Limb (tissue), 2 donors: Measurements from ENCODE around the gene KLK1.

ENCODE experiments used
- DNase-seq, 2 donors: peaks; one replicate each; pipeline ENCODE4 v3.0.0-alpha.2; 2016; ENCODE audit errors: extremely low spot score in 2 of 2

KLK1 gene

DNA sequence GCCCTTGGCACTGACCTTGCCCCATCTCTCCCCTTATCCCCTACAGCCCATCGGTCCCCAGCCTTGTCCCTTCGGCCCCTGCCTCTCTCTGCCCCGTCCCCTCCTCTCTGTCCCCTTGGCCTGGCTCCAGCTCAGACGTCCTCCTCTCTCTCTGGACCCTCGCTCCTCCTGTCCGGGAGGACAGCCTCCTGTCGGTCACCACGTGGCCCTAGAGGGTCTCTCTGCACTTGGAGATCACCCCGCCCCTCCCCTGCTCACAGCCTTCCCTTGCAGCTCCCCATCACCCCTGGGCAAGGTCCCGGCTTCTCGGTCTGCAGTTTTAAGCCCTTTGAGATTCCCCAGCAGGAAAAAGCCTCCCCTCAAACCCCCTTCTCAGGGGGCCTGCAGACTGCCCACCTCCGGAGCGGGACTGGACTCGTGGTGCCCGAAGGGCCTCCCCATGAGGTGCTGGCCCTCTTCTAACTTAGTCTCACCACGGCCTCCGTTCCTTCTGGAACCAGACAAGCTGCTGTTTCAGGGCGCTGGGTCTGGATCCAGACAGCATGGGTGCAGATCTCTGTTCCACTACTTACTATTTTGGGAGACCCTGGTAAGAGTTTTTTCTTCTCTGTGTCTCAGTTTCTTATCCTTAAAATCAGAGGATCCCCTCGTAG is 13.1 kb upstream of the KLK1 start:
- DNase-seq: no peak

DNA sequence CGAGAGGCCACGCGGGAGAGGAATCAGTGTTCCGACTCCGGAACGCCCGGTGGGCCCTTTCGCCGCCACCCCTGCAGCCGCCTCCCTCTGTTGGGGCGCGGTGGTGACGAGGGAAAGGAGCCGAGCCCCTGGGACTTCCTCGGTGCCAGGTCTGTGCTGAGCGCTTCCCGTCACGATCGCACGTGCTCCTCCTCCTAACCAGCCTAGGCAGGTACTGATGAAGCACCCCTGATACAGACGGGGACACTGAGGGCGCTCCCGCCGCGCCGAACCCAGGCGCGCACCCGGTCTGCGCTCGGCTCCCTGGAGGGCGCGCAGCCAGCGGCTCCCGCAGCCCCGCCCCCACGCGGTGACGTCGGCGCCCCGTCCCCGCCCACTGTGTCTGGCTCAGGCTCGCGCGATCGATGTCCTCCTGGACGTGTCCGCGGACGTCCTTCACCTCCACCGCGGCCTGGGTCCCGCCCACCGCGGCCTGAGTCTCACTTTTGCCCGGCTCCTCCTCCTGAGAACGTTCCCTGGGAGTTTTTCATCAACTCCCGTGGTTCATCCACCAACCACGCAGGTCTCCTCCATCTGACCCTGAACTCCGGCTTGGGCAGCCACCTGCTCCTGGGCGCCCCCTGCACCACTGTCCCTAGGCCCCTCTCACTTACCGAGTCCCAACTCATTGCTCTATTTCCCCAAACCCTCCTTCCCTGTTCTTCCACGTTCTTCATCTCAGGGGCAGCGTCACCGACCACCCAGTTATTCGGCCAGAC is 12.4 kb upstream of the KLK1 start:
- DNase-seq: peak; percentile 50 to 83

DNA sequence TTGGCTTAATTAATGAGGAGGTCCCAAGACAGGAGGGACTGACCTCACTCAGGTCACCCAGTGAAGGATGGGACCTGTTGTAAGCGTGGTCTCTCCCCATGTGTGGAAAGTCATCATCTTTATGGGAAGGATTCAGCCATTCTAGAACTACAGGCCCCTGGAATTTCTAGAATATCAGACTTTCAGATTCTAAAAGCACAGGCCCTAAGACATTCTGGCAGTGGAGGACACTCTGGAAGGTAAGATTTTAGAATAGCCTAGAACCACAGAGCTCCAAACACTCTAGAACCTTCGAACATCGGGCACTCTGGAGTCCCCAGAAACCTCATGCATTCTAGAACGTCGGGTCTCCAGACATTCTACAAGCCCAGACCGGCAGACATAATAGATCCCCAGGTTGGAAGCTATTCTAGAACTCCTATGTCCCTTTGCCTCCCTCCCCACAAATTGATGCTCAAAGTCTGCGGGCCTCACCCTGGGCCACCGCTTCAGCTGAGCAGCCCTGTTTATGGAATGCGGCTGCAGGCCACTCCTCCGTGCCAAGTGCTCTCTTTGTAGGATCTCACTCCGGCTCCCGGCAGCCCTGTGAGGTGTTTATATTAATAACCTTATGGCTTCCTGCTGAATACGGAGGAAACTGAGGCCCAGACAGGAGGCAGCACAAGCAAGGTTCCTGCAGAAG is 11.7 kb upstream of the KLK1 start:
- DNase-seq: no peak

DNA sequence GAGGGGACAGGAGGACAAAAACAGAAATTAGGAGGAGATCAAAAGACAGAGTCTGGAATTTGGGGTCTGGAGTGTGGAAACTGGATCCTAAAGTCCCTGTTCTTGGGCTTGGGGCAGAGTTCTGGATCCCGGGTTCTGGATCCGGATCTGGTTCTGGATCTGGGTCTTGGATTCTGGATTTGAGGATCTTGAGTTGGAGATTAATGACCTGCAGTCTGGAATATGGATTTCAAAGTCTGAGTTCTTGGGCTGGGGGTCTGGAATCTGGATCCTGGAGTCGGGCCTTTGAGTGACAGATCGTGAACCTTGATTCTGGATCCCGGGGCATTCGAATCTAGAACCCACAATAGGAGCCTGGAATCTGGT is 10.2 kb upstream of the KLK1 start:
- no peak for DNase-seq

DNA sequence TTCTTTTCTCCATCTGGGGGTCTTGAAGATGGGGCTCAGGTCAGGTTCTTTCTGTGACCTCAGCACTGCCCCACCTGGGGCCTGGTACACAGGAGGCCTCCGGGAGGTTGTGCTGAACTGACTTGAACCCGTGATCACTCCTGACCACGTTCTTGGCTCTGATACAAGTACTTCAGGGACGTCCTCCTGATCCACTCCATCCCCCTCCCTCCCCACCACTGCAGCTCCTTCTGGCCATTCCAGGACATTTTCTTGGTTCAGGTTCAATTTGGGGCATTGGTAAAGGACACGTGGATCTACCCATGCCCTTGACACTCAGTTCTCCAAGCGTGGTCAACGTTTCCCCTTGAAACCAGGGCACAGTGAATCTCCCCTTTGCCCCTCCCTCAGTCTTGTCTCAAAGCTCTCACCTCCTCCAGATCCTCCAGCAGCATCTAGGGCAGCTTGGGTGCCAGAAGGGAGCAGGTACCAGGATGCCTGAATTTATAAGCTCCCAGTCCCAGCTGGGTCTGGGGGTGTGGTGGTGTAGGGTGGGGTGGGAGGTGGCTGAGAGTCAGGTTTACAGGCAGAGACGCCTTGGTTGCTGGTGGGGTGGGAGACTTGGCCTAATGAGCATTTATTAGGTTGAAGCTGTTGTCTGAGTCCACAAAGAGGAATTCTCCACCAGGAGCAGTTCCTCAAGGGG is 9.7 kb upstream of the KLK1 start, which contains the start of gene KLK15:
Gene KLK15 (minus strand): TSS at position 458 of the 685 bp plus-strand sequence. CDS start 2,082 bp downstream, outside the sequence.
- no peak for DNase-seq

DNA sequence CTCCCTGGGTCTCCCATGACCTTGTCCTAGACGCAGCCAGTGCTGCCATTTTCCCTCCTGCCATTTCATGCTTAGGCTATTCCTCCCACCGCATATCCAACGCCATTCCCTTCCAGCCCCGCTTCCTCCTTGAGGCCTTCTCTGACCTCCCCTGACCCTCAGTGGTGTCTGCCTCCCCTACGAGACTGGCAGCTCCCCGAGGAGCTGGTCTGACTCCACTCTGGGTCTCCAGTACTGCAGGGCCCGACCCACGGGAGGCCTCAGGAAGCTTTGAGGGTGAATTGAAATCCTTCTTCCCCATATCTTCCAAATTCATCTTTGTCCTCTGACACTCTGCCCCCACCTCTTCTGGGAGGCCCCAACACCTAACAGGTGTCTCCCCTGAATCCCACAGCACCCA is 9.1 kb upstream of the KLK1 start:
- no peak for DNase-seq

DNA sequence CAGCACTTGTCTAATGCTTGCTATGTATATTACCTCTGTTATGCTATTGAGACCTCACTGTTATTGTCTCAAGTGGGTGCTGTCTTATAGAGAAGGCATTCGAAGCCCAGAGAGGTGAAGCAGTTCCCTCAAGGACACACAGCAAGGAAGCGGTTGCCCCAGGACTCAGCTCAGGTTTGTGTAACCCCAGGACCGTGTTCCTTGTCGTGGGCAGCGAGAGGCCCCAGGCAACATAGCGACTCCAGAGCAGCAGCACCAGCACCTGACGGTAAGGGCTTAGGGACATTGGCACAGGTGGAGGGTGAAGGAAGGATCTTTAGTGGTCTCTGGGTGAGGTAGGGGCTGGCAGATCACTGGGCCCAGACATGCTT is 7.4 kb upstream of the KLK1 start:
- DNase-seq: no peak

DNA sequence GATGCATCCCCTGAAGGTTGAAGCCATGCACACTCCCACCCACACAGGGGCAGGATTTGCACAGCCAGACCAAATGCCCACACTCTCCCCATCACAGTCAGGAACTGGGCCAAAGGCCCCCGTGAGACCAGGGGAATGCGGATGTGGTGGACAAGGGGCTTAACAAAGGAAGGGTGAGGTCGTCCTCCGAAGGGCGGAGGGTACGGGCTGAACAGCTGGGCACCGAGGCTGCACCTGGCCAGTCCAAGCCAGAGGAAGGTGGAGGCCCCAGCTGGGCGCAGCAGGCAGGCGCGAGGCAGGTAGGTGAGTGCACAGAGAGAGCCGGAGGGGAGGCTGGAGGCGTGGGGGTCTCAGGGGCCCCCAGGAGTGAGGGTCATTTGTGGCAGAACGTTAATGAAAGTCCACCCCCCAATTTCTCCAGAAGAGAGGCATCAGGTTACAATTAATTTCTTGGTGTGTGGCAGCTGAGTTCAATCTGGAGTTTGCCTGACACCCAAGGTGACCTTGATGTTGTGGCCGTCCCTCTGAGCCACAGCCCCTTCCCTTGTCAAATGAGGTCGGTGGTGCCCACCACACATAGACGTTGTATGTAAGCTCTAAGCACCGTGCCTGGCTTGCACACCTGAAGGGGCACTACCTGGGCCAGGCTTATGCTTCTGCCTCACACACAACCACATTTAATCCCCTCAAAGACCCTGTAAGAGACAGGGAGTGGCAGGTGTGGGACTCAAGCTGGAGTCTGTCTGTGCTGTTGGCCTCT is 6.9 kb upstream of the KLK1 start:
- DNase-seq: no peak

DNA sequence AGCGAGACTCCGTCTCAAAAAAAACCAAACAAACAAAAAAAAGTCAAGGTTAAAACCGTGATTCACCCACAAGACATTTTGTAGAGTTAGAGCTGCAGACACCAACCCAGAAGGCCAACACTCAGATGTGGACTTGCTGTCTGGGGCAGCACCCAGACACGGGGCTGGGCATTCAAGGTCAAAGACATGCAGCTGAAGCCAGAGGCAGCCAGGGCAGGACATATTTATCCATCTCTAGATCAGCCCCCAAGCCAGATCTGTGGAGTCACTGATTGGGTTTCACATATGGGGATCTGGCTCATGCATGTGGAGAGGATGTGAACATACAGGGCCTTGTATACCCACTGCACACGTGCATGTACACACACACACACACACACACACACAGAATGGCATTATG is 6.2 kb upstream of the KLK1 start:
- DNase-seq: no peak

DNA sequence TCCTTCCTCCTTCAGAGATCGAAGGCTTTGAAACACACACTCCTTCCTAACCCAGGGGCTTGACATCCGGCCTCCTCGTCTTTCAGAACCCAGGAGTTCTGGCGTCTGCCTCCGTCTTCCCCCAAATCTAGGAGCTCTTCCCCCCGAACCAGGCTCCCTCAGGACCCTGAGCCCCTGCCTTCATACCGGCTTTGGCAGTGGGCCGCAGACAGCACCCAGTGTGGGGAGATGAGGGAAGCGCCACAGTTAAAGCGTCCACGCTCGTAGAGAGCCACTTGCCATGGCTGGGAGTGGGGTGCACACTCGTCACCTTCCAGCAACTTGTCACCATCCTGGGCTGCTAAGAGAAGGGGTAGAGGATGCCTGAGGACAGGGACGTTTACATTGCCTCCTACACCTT is 3.9 kb upstream of the KLK1 start:
- DNase-seq: no peak

DNA sequence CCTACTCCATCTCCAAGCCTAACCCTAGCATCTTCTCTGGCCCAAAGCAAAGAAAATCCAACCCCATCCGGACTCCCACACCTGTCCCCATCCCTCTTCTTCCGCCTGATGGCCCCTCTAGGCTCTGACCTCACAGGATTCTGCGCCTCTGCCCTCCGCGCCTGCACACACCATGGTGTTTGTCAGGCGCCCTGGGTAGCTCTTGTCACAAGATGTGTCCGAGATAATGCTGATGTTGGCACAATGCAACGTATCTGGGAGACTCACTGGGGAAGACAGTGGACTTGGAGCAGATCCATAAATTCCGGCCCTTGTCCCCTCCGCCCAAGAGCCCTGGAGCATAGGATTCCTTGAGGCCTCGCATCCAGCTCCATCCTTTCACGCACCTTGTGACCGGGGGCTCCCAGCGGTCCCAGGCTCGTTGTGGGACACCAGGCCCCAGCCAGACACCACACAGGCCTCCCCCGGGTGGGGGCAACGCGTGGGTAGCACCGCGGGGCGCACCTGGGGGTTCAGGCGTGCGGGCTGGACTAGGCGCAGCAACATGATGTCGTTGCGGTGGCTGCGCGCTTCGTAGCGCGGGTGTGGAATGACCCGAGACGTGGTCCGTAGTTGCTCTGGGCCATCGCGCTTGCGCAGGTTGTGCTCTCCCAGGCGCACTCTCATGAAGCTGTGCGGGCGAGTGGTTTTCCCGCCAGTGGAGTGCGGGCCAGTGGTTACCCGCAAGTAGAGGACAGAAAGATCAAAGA is 3.1 kb upstream of the KLK1 start:
- DNase-seq: no peak

DNA sequence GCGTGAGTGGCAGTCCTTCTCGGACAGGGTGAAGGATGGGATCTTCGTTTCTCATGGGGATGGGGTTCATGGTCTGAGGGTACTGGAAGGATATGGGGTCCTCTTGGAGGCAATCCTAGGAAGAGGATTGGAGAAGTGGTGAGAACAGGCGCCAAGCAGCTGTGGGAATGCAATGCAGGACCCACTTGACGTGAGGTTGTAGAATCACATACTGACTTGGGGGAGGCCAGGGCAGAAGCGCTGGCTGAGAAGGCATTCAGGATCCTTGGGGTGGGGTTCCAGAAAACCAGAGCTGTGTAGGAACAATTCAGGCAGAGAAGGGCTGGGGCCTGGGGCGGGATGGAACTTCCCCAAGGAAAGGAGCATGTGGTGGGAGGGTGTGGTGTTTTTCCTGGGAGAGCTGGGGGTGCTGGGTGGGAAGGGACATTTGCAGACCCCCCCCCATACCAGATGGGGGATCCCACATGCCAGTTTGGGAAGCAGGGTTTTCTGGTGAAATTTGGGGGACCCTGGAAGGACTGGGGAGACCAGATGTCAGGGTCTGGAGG is 852 bp downstream of the KLK1 start:
- DNase-seq: no peak

DNA sequence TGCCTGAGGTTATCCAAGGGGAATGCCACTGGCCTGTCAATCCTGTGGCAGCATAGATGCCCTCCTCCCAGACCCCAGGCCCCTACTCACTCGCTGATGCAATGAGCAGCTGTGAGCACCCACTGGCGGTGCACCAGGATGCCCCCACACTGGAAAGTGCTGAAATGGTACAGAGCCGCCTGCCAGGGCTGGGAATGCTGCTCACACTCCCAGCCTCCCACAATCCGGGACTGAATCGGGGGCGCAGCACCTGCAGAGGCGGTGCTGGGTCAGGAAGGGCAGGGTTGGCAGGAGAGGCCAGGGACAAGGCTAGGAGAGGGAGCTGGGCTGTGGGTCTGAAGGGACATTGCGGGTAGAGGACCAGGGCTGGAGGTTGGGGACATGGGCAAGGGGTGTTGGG is 2.0 kb downstream of the KLK1 start:
- no peak for DNase-seq

DNA sequence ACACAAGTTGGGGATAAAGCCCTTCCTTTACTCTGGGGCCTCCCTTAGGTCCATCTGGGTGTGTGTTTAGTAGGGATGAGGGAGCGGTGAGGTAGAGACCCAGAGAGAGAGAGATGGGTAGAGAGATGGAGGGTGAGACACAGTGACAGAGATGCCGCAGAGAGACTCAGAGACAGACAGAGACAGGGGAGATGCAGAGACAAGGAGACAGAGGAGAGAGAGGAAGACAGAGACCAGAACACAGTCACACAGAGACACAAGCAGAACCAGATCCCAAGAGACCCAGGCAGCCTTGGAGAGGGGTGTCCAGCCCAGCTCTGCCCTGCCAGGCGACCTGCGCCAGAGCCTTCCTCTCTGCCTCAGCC is 2.4 kb downstream of the KLK1 start:
- DNase-seq: no peak

DNA sequence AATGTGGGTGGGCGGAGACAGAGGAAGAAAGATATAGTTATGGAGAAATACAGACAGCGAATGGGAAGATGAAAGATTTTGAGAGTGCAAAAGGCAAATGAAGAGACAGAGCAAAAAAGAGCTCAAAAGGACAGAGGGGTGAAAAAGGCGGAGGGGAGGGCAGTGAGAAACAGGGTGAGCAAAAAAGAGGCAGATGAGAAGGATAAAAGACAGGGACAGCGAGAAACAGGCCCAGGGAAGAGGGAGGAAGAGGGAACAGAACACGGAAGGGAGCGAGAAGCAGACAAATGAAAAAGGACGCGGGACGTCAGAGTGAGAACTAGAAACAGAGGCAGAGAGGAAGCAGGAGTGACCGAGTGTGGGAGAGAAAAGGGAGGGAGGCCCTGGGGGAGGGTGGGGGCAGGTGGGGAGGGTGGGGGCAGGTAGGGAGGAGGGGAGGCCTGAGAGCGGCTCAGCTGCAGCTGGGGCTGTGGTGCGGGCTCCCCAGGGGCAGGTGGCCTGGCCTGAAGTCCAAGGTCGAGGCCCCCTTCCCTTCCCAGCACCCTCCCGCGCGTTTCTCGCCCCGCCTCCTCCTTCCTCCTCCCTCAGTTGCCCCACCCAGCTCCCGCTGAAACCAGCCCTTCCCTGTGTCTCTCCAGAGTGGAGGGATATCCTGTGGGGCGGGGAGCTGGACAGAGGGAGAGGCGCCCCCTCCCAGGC is 2.9 kb downstream of the KLK1 start:
- DNase-seq: no peak

DNA sequence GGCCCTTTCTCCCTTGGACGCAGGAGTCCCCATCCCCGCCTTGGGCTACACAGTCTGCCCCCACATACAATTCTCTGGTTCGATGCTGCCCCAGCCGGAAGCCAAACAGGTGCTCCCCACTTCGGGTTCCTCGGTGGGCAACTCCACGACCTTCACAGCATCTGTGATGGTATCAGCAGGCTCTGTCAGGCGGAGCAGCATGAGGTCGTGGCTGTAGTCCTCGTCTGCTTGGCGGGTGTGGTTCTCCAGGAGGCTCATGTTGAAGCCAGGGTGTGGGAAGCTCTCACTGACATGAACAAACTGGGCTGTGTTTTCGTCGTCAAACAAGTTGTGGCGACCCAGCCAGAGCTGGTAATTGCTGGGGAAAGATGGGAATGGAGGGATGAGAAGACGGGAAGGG is 3.5 kb downstream of the KLK1 start:
- no peak for DNase-seq

DNA sequence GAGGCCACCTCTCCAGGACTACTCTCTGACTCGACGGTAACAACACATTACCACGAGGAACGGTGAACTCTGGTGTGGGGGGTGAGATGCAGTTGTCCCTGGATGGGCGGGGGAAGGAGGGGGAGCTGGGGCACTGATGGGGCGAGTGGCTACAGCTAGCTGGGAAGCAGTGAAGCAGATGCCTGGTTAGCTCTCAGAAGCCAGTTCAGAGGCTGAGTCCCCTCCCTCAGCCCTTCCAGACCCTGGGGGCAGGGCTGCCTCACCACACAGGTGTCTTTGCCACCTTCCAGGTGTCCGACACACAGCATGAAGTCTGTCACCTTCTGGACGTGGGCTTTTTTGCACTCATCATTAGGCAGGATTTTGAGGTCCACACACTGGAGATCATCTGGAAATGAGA is 4.0 kb downstream of the KLK1 start:
- no peak for DNase-seq

DNA sequence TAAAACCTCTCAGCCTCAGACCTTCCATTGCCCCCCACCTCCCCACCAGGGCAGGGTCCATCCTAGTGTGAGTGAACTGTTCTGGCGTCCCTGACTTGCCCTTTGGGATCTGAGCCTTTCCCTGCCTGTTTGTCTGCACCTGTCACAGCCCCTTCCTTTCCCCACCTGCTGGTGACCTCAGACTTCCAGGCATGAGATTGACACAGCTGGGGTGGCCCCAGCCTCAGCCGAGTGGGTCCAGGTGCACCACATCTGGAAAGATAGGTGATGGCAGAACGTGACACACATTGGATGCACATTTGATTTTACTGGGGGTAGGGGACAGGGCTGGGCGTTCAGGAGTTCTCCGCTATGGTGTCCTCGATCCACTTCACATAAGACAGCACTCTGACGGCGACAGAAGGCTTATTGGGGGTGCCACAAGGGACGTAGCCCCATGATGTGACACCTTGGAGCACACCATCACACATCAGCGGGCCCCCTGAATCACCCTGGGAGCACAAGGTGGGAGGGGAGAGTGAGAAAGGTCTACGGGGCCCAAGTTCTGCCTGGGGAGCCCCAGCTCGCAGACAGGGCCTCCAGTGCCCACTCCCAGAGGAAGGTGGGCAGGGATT is 4.6 kb downstream of the KLK1 start:
- DNase-seq: no peak
